ENCODE data around the gene OAF. TPM values are rescaled to one million over a fixed set of nuclear protein-coding genes. Genes with fewer than 3 reads are reported as not detected.
A peak's percentile ranks its signal among the peaks of the same experiment; 100 is the strongest.

The OAF gene
- total RNA-seq, 1 donor from 2014 or later: 9.0 TPM

DNA sequence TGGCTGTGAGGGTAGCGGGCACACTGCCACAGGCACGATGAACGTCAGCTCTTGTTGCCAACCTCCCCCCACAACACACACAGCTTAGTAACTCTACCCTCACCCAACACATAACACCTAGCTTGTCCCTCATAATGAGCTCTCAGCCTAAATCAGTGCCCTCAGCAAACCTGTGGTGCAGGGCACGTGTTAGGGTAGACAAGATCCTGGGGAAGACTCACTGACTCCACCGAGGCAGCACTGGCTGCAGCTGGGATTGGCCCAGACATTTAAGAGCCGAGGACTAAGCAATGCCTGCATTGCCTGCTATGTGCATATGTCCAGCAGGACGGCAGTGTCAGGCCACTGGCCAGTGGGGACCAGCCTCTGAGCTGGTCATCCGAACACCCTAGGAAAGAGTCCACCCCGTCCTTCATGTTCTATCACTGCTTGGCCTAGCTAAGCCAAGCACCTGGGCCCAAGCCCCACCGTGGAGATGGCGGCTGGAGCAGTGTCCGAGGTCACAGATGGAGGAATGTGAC is 40.0 kb upstream of the OAF start:
- Histone ChIP-seq H3K4me3 (ENCODE audit: low read depth, low read length) (no peak overlapping the region), H3K27me3 (ENCODE audit: control insufficient read depth, insufficient read depth, low read length) (peaks cover 2% of the 10 kb centered on the region), H3K36me3 (ENCODE audit: control insufficient read depth, insufficient read depth, low read length) (no peaks in the 10 kb centered on the region)
- peak; percentile 93 for FAIRE-seq
- TF ChIP-seq, protein P1, sequence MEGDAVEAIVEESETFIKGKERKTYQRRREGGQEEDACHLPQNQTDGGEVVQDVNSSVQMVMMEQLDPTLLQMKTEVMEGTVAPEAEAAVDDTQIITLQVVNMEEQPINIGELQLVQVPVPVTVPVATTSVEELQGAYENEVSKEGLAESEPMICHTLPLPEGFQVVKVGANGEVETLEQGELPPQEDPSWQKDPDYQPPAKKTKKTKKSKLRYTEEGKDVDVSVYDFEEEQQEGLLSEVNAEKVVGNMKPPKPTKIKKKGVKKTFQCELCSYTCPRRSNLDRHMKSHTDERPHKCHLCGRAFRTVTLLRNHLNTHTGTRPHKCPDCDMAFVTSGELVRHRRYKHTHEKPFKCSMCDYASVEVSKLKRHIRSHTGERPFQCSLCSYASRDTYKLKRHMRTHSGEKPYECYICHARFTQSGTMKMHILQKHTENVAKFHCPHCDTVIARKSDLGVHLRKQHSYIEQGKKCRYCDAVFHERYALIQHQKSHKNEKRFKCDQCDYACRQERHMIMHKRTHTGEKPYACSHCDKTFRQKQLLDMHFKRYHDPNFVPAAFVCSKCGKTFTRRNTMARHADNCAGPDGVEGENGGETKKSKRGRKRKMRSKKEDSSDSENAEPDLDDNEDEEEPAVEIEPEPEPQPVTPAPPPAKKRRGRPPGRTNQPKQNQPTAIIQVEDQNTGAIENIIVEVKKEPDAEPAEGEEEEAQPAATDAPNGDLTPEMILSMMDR (IDR thresholded peaks at IDR 0.05; ENCODE audit: insufficient read depth, low read length, severe bottlenecking): no peak
- no peak for DNase-seq (ENCODE audit: low read depth)

DNA sequence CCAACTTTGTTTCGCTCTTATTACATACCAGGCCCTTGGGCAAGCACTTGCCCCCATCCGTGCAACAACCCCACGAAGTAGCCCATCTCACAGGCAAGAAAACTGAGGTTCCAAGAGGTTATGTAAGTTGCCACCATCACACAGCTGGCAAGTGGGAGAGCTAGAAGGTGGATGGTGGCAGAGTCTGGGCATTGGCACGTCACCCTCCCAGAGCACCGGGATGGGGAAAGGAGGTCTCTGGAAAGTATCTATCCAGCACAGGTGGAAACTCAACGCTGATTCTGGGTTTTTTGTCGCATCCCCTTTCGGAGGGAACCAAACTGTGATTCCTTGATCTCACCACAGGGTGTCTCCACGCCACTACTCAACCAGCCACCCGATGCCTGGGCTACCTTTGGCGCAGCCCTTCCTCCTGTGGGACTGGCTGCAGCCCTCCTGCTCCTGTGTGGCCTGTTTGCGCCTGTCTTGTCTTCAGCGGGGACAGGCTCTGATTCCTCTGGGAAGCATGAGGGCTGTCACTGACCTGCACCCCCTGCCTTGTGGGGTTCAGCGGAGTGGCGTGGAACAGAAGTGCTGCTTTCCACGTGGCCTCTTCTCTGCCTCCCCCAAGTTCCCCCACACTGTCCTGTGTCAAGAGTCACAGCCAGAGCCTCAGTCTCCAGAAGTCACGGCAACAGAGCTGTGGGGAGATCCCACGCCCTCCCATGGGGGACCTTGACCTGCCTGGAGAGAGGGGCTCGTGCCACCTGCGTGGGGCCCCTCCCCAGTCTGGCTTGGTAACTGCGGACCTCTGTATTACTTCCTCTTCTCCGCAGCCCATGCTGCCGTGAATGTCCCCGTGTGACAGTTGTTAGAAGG is 38.5 kb upstream of the OAF start:
- peak; percentile 98 for FAIRE-seq
- DNase-seq (ENCODE audit: low read depth): peak; percentile 39
- no peak overlapping the region for H3K4me3 ChIP-seq (ENCODE audit: low read depth, low read length)
- TF ChIP-seq, protein P1 (IDR thresholded peaks at IDR 0.05; ENCODE audit: insufficient read depth, low read length, severe bottlenecking): peak; percentile 92
- peaks cover 2% of the 10 kb centered on the region for H3K27me3 ChIP-seq (ENCODE audit: control insufficient read depth, insufficient read depth, low read length)
- H3K36me3 ChIP-seq (ENCODE audit: control insufficient read depth, insufficient read depth, low read length): no peaks in the 10 kb centered on the region

DNA sequence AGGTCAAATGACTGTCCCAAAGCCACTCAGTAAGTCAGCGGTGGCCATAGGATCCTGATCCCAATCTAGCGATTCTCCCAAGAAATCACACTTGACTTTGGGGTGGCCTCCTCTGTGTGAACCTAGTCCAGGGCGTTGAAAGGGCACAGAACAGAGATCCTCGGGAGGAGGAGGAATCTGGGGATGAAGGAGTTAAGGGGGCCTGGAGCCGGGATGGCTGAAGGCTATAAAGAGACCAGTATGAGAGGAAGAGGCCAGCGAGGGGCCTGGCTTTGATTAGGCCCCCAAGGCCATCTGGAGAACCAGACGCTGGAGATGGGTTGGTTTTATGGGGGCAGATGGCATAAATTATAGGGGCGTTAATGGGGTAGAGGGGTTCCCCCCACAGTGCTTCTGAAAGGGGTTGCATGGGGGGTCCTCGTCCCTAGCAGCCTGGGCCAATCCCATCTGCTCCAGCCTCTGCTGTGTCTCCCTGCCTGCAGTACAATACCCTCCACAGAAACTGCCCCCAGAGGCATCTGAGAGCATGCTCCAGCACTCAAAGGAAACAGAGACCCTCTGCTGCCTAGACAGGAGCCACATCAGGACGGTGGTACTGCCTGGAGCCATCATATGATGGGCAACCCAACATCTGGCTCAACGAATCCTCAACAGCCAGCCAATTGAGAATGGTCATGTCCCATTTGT is 37.7 kb upstream of the OAF start:
- no peak for FAIRE-seq
- Histone ChIP-seq H3K4me3 (ENCODE audit: low read depth, low read length) (no peak overlapping the region), H3K36me3 (ENCODE audit: control insufficient read depth, insufficient read depth, low read length) (no peaks in the 10 kb centered on the region), H3K27me3 (ENCODE audit: control insufficient read depth, insufficient read depth, low read length) (peaks cover 2% of the 10 kb centered on the region)
- DNase-seq (ENCODE audit: low read depth): no peak
- TF ChIP-seq, protein P1 (IDR thresholded peaks at IDR 0.05; ENCODE audit: insufficient read depth, low read length, severe bottlenecking): no peak

DNA sequence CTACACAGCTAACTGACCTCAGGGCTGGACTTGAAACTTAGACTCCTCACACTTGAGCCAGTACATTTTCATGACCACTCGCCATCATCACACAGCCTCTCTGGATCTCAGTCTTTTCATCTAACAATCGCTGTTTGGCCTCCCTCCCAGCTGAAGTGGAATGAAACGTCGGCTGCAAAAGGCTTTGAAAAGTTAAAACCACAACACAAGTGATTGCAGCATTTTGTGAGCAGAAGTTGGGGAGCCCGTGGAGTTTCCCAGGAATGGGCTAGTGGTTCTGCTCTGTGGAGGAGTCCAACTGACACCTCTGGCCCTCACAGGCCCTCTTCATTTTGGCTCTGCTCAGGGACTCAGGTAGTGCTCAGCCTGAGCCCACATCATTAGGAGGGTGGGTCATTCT is 37.0 kb upstream of the OAF start:
- Histone ChIP-seq H3K4me3 (ENCODE audit: low read depth, low read length) (no peak overlapping the region), H3K36me3 (ENCODE audit: control insufficient read depth, insufficient read depth, low read length) (no peaks in the 10 kb centered on the region), H3K27me3 (ENCODE audit: control insufficient read depth, insufficient read depth, low read length) (peaks cover 2% of the 10 kb centered on the region)
- FAIRE-seq: no peak
- DNase-seq (ENCODE audit: low read depth): no peak
- TF ChIP-seq, protein P1 (IDR thresholded peaks at IDR 0.05; ENCODE audit: insufficient read depth, low read length, severe bottlenecking): no peak

DNA sequence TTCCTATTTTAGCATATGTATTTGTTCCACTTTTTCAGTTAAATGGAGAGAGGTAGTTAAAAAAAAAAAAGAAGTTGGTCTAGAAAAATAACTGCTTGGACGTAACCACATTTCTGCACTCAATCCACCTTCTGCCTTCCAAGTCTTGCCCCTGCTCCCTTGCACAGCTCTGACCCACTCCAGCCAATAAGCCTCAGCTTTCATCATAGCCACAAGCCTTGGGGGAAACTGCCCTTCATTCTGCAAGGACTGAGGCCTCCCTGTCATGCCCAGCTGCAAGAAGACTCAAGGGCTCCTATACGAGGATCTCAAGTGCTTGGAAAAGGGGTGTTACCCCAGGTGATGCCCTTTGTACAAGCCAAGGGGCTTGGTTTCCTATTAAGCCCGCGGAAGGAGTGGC is 36.0 kb upstream of the OAF start:
- H3K4me3 ChIP-seq (ENCODE audit: low read depth, low read length): no peak overlapping the region
- FAIRE-seq (no peak), DNase-seq (ENCODE audit: low read depth) (no peak)
- TF ChIP-seq, protein P1 (IDR thresholded peaks at IDR 0.05; ENCODE audit: insufficient read depth, low read length, severe bottlenecking): no peak
- peaks cover 2% of the 10 kb centered on the region for H3K27me3 ChIP-seq (ENCODE audit: control insufficient read depth, insufficient read depth, low read length)
- no peaks in the 10 kb centered on the region for H3K36me3 ChIP-seq (ENCODE audit: control insufficient read depth, insufficient read depth, low read length)
